T-helper 17 cell (primary cell): ENCODE results near the gene IL4R. TPM values are rescaled to one million over a fixed set of nuclear protein-coding genes. Genes with fewer than 3 reads are reported as not detected.
"Not testable (repeated sequence)": the region's sequence is repeated elsewhere in the genome, so short reads cannot be mapped to it uniquely, and the experiment has no call there.

ENCODE experiments used
- ATAC-seq: fragments of 150-1000 bp; cut with Tn5 transposase; 2 replicates; pipeline ENCODE4 v1.10.0; 2021; ENCODE audit warnings: mild to moderate bottlenecking, moderate library complexity
- DNase-seq, 3 donors: peaks; one replicate each; pipeline versions ENCODE4 v3.0.0 to v3.0.0-alpha.2; 2020 to 2021
- H3K9me3 ChIP-seq: one replicate; pipeline ENCODE4 v1.7.0; 2013; ENCODE audit warnings: low read length, mild to moderate bottlenecking; ENCODE audit not compliant: control insufficient read depth, poor library complexity, severe bottlenecking
- H3K27ac Mint-ChIP-seq: one replicate; pipeline ENCODE4 v1.8.0; 2022; ENCODE audit warnings: mild to moderate bottlenecking, moderate library complexity, mixed read lengths
- H3K27me3 Mint-ChIP-seq: one replicate; pipeline ENCODE4 v1.8.0; 2022; ENCODE audit warnings: mixed read lengths
- H3K36me3 Mint-ChIP-seq: one replicate; pipeline ENCODE4 v1.8.0; 2022; ENCODE audit warnings: low read depth, mixed read lengths
- H3K4me1 Mint-ChIP-seq: one replicate; pipeline ENCODE4 v1.8.0; 2022; ENCODE audit warnings: mild to moderate bottlenecking, mixed read lengths
- H3K4me3 Mint-ChIP-seq: one replicate; pipeline ENCODE4 v1.8.0; 2022; ENCODE audit warnings: mild to moderate bottlenecking, moderate library complexity, mixed read lengths
- total RNA-seq, 4 donors: library from RNA in 2 of 4; stranded (reverse) in 2 of 4; gene quantifications; one replicate each; pipeline ENCODE4 v1.2.3 and lab custom pipeline; 2022 to 2026

The IL4R gene
- 100 to 1,000 TPM; 156 to 173 TPM for total RNA-seq
- total RNA-seq (lab: John Stamatoyannopoulos, UW): 136 to 256 reads per million in 2 donors

GRCh38 chr16:27313422-27314160, at the start of gene IL4R:
TSS of gene IL4R (plus strand) at chr16:27313974. CDS start at chr16:27340204, 26,230 bp downstream.
- Mint-ChIP-seq H3K27me3 (no peaks in the 10 kb centered on the region), H3K4me1 (peaks cover 44% of the 10 kb centered on the region), H3K27ac (peak within 1 kb of the TSS; percentile 97), H3K36me3 (peaks cover 3% of the 10 kb centered on the region), H3K4me3 (peak within 1 kb of the TSS; percentile 99)
- DNase-seq (peak; percentile 52 to 62 (median 56)), ATAC-seq (peak; percentile 71)
- H3K9me3 ChIP-seq: no peaks in the 10 kb centered on the region

DNA sequence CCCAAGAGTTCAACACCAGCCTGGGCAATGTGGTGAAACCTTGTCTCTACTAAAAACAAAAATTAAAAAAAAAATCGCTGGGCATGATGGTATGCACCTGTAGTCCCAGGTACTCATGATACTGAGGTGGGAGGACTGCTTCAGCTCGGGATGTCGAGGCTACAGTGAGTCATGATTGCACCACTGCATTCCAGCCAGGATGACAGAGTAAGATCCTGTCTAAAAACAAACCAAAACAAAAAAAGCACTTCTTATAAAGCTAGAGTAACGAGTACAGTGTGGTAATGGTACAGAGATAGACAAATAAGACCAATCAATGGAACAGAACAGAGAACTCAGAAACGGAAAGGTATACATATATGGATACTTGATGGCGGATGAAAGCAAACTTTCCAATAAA, 49.6 kb upstream of the IL4R start:
- no peak for DNase-seq
- H3K9me3 ChIP-seq: no peaks in the 10 kb centered on the region
- no peak for ATAC-seq
- H3K4me1 Mint-ChIP-seq: peaks cover 43% of the 10 kb centered on the region
- no peaks in the 10 kb centered on the region for H3K27me3 Mint-ChIP-seq
- no peak overlapping the region for H3K27ac Mint-ChIP-seq
- H3K36me3 Mint-ChIP-seq: peaks cover 11% of the 10 kb centered on the region
- H3K4me3 Mint-ChIP-seq: no peak overlapping the region

DNA sequence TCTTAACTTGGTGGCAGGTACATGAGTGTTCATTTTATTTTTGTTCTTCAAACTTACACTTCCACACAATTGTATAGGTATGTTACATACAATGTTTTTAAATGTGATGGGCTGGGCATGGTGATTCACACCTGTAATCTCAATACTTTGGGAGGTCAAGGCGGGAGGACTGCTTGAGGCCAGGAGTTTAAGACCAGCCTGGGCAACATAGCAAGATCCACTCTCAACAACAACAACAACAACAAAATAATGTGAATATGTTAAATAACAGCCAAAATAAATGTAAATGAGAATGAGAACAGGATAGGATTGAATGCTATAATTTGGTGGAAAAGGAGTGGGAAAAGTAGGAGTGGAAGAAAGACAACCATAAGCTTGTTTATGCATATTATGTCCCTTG, 47.8 kb upstream of the IL4R start:
- no peak for DNase-seq
- no peak overlapping the region for H3K4me3 Mint-ChIP-seq
- H3K27me3 Mint-ChIP-seq: no peaks in the 10 kb centered on the region
- no peaks in the 10 kb centered on the region for H3K9me3 ChIP-seq
- H3K4me1 Mint-ChIP-seq: peaks cover 44% of the 10 kb centered on the region
- H3K36me3 Mint-ChIP-seq: peaks cover 11% of the 10 kb centered on the region
- ATAC-seq: no peak
- peak overlapping the region; percentile 43 for H3K27ac Mint-ChIP-seq

DNA sequence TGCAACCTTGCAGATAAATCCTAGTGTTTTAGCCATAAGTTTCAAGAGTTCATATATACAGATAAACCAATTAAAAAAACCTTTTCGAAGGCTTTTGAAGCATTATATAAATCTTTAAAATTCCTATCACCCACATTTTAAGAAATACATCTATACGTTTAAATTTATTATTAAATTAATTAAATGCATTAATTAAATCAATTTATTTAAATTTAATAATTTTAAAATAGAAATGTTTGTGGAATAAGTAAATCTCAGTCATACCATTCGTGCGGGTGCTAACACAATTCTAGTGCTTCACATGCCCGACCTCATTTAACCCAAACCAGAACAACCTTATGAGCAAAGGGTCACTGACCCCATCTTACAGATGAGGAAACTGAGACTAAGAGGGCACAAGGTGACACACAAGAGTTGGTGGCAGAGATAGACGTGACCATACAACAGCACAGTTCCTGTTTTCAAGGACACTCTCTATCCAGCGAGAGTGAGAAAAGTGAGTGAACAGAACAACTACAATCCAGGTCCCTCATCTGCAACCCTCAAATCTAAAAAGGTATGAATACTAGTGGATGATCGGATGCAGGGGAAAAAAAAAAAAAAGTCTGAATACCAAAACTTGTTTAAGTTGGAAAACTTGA, 46.6 kb upstream of the IL4R start:
- ATAC-seq (no peak), DNase-seq (no peak)
- Mint-ChIP-seq H3K27ac (peak overlapping the region; percentile 99), H3K4me3 (peak overlapping the region; percentile 97), H3K36me3 (peaks cover 11% of the 10 kb centered on the region), H3K4me1 (peaks cover 48% of the 10 kb centered on the region), H3K27me3 (no peaks in the 10 kb centered on the region)
- H3K9me3 ChIP-seq: no peaks in the 10 kb centered on the region

GRCh38 chr16:27268376-27269299, 45.1 kb upstream of the IL4R start, which contains the start of gene NSMCE1:
TSS of gene NSMCE1 (minus strand) at chr16:27268772. CDS start at chr16:27257570, 11,202 bp downstream.
- ATAC-seq (peak; percentile 99), DNase-seq (peak; percentile 86 to 94 (median 87))
- peaks cover 9% of the 10 kb centered on the region for H3K36me3 Mint-ChIP-seq
- peak within 1 kb of the TSS; percentile 97 for H3K4me3 Mint-ChIP-seq
- H3K9me3 ChIP-seq: no peaks in the 10 kb centered on the region
- peak within 1 kb of the TSS; percentile 99 for H3K27ac Mint-ChIP-seq
- no peaks in the 10 kb centered on the region for H3K27me3 Mint-ChIP-seq
- H3K4me1 Mint-ChIP-seq: peaks cover 45% of the 10 kb centered on the region

DNA sequence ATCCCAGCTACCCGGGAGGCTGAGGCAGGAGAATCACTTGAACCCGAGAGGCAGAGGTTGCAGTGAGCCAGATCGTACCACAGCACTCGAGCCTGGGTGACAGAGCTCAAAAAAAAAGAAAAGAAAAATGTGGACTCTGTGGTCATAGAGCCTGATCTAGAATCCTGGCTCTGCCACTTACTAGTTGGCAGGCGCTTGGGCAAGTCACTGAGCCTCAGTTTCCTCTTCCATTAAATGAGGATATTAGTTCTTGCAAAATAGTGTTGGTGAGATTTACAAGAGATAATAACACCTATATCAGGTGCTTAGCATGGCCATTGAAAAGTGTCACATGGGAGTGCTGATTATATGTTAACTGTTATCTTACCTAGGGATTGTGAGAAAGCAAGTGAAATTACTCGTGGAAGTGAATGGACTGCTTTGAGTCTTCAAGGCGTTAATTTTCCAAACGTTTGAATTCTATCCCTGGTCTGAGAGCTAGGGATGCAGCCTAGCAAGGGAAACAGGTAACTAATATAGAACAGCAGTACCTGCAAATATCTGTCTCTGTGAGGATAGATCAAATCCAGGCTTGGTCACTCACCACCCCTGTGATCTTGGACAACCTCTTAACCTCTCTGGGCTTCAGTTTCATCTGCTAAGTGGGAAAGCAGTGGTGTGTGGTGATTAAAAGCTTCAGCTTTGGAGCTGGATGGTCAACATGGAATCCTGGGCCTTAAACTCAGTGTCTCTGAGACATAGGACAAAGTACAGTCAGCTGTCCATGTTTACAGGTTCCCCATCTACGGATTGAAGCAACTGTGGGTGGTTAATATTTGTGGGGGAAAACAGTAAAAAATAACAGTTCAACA, 44.2 kb upstream of the IL4R start:
- Mint-ChIP-seq H3K27ac (peak overlapping the region; percentile 99), H3K27me3 (no peaks in the 10 kb centered on the region), H3K4me1 (peaks cover 51% of the 10 kb centered on the region), H3K4me3 (peak overlapping the region; percentile 97), H3K36me3 (peaks cover 9% of the 10 kb centered on the region)
- no peak for DNase-seq
- H3K9me3 ChIP-seq: no peaks in the 10 kb centered on the region
- no peak for ATAC-seq

GRCh38 chr16:27270349-27270748, 43.4 kb upstream of the IL4R start:
- H3K4me3 Mint-ChIP-seq: no peak overlapping the region
- H3K9me3 ChIP-seq: no peaks in the 10 kb centered on the region
- peaks cover 46% of the 10 kb centered on the region for H3K4me1 Mint-ChIP-seq
- DNase-seq: no peak
- H3K27ac Mint-ChIP-seq: peak overlapping the region; percentile 99
- peaks cover 9% of the 10 kb centered on the region for H3K36me3 Mint-ChIP-seq
- H3K27me3 Mint-ChIP-seq: no peaks in the 10 kb centered on the region
- no peak for ATAC-seq

DNA sequence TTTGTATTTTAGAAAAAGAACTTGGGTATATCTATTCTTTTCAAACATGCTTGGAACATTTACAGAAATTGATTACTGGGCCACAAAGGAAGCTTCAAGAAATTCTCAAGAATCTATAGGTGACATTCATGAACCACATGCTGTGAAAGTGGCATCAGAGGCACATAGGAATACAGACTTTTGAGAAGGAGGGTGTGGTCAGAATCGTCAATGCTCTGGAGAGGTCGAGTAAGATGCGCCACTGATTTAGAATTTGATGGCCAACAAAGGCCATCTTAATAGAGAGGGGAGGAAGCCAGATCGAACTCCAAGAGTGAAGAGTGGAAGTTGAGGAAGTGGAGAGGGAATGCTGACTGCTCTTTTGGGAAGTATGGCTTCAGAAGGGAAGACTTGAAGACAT, 41.7 kb upstream of the IL4R start:
- Mint-ChIP-seq H3K36me3 (peaks cover 2% of the 10 kb centered on the region), H3K27me3 (no peaks in the 10 kb centered on the region), H3K4me3 (no peak overlapping the region), H3K27ac (peak overlapping the region; percentile 63), H3K4me1 (peaks cover 37% of the 10 kb centered on the region)
- DNase-seq (no peak), ATAC-seq (no peak)
- H3K9me3 ChIP-seq: no peaks in the 10 kb centered on the region

- Mint-ChIP-seq H3K4me1 (peaks cover 34% of the 10 kb centered on the region), H3K27ac (peak overlapping the region; percentile 89)
- not testable (repeated sequence) for H3K4me3 Mint-ChIP-seq, ATAC-seq, H3K27me3 Mint-ChIP-seq, H3K36me3 Mint-ChIP-seq, H3K9me3 ChIP-seq, DNase-seq
Observed at GRCh38 chr16:27272697-27273096, 41.1 kb upstream of the IL4R start.

- H3K9me3 ChIP-seq: no peaks in the 10 kb centered on the region
- Mint-ChIP-seq H3K36me3 (peaks cover 2% of the 10 kb centered on the region), H3K4me3 (peak overlapping the region; percentile 64), H3K27me3 (no peaks in the 10 kb centered on the region), H3K27ac (peak overlapping the region; percentile 89), H3K4me1 (peaks cover 29% of the 10 kb centered on the region)
- ATAC-seq (no peak), DNase-seq (no peak)
Observed at GRCh38 chr16:27273330-27273669, 40.5 kb upstream of the IL4R start.

DNA sequence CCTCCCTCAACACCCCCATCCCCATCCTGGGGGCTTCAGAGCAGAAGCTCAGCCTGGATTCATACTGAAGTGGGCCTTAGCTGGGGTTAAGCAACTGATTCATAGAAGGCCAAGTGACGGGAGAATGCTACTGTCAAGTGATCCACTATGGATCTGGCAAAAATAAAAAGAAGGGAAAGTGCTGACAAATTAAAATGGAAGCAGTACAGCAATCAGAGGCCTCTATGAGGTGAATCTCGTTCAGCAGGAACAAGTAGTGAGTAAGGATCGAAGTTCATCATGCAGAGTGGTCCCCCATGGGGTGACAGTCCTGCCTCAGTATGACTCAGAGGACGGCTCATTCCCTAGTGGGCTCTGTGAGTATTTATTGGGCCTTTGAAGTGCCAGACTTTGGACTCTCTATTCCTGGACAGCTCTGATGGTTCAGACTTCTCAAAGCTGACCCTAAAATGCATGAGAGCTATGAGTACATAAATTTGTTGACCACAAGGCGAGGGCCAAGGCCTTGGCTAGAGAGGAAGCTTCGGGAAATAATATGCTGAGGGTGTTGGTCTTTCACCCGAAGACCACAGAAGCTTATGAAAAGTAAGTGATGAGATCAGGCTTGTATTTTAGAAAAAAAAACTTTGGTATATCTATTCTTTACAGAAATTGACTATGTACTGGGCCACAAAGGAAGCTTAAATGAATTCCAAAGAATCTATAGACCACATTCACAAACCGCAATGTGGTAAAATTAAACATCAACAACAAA, 39.9 kb upstream of the IL4R start:
- peak; percentile 52 for ATAC-seq
- no peak for DNase-seq
- Mint-ChIP-seq H3K4me1 (peaks cover 25% of the 10 kb centered on the region), H3K27me3 (no peaks in the 10 kb centered on the region), H3K4me3 (peak overlapping the region; percentile 64), H3K27ac (peak overlapping the region; percentile 89), H3K36me3 (no peaks in the 10 kb centered on the region)
- no peaks in the 10 kb centered on the region for H3K9me3 ChIP-seq

DNA sequence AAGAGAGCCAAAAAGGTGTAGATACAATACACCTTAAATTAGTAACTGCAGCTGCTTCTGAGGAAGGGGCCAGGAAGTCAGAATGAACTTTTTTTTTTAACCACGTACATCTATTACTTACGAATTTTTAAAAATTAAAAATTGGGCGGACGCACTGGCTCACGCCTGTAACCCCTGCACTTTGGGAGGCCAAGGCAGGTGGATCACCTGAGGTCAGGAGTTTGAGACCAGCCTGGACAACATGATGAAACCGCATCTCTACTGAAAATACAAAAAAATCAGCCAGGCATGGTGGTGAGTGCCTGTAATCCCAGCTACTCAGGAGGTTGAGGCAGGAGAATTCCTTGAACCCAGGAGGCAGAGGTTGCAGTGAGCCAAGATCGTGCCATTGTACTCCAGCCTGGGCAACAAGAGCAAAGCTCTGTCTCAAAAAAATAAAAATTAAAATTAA, 39.3 kb upstream of the IL4R start:
- Mint-ChIP-seq H3K27ac (peak overlapping the region; percentile 89), H3K4me1 (peaks cover 23% of the 10 kb centered on the region), H3K4me3 (peak overlapping the region; percentile 64)
- H3K9me3 ChIP-seq, H3K27me3 Mint-ChIP-seq, H3K36me3 Mint-ChIP-seq, DNase-seq, ATAC-seq: not testable (repeated sequence)
